H1 (cell line): ENCODE data around the gene PHC2. TPM values are rescaled to one million over a fixed set of nuclear protein-coding genes. Genes with fewer than 3 reads are reported as not detected.

Source experiments
- CTCF ChIA-PET: fragments of 300-600 bp; sonication (Branson Sonifier 250); formaldehyde crosslinking; loops from one replicate; lab custom pipeline; 2021; ENCODE audit not compliant: partially characterized antibody; lab: Charles Lee
- POLR2A ChIA-PET: fragments of 300-600 bp; sonication (Branson Sonifier 250); formaldehyde crosslinking; loops from one replicate; lab custom pipeline; 2021; ENCODE audit warnings: inconsistent platforms; ENCODE audit not compliant: partially characterized antibody; lab: Charles Lee
- DNase-seq, 2 experiments: peaks; one replicate each; pipeline versions ENCODE4 v3.0.0 to v3.0.0-alpha.2; 2010 to 2022; ENCODE audit warnings: low spot score in 2 of 2, low read depth in 1 of 2, mixed read lengths in 1 of 2
- FAIRE-seq: peaks from 2 replicates; lab custom pipeline; 2011; peaks lifted over from hg19 to GRCh38; lab: Jason Lieb, UNC
- H2AFZ ChIP-seq: 2 replicates; pipeline ENCODE4 v1.8.1; 2012; ENCODE audit warnings: low read length, inconsistent platforms
- H2AK5ac ChIP-seq: 2 replicates; pipeline ENCODE4 v1.6.1; 2013; ENCODE audit warnings: low read depth, low read length
- H2BK120ac ChIP-seq: replicated peaks from 2 replicates; pipeline ENCODE3; 2013; ENCODE audit warnings: low read depth, low read length, inconsistent platforms
- H2BK12ac ChIP-seq: 2 replicates; pipeline ENCODE4 v1.6.1; 2013; ENCODE audit warnings: low read depth, low read length
- H2BK15ac ChIP-seq: 2 replicates; pipeline ENCODE4 v1.6.1; 2013; ENCODE audit warnings: low read length
- H2BK20ac ChIP-seq: 2 replicates; pipeline ENCODE4 v1.6.1; 2013; ENCODE audit warnings: low read length
- H2BK5ac ChIP-seq: 2 replicates; pipeline ENCODE4 v1.6.1; 2013; ENCODE audit warnings: low read depth, low read length
- H3K14ac ChIP-seq: 2 replicates; pipeline ENCODE4 v1.6.1; 2013; ENCODE audit warnings: inconsistent platforms; ENCODE audit not compliant: insufficient read length
- H3K18ac ChIP-seq: 2 replicates; pipeline ENCODE4 v1.6.1; 2013; ENCODE audit warnings: low read length; ENCODE audit errors: extremely low read depth
- H3K23ac ChIP-seq: 2 replicates; pipeline ENCODE4 v1.6.1; 2013; ENCODE audit warnings: inconsistent platforms; ENCODE audit not compliant: insufficient read length
- H3K23me2 ChIP-seq: 2 replicates; pipeline ENCODE4 v1.6.1; 2013; ENCODE audit warnings: low read depth, low read length
- H3K27ac ChIP-seq: 2 replicates; pipeline ENCODE4 v1.6.1; 2011; ENCODE audit warnings: low read depth, low read length, inconsistent platforms
- H3K27me3 ChIP-seq, 4 experiments: replicated peaks in 1 of 4; 1 replicate in 1 of 4; 2 replicates in 3 of 4; pipeline versions ENCODE4 v1.6.1 to v1.8.1; 2011 to 2013; ENCODE audit warnings: low read length in 3 of 4, mild to moderate bottlenecking in 3 of 4, inconsistent platforms in 2 of 4, mixed read lengths in 2 of 4, moderate library complexity in 1 of 4; ENCODE audit not compliant: control insufficient read depth in 3 of 4, insufficient read depth in 3 of 4; ENCODE audit errors: extremely low read depth in 1 of 4
- H3K36me3 ChIP-seq, 4 experiments: 2 replicates each; pipeline versions ENCODE4 v1.6.1 to v1.8.1; 2011 to 2013; ENCODE audit warnings: mild to moderate bottlenecking in 4 of 4, low read length in 3 of 4, moderate library complexity in 2 of 4, control low read depth in 1 of 4, inconsistent platforms in 1 of 4; ENCODE audit not compliant: insufficient read depth in 4 of 4, control insufficient read depth in 2 of 4
- H3K4ac ChIP-seq: replicated peaks from 2 replicates; pipeline ENCODE3; 2013; ENCODE audit warnings: low read length, low read depth, mixed read lengths, inconsistent platforms; ENCODE audit not compliant: insufficient read length
- H3K4me1 ChIP-seq, 4 experiments: replicated peaks in 1 of 4; 1 replicate in 1 of 4; 2 replicates in 3 of 4; pipeline versions ENCODE4 v1.6.1 to v1.8.1; 2011 to 2013; ENCODE audit warnings: low read length in 3 of 4, inconsistent platforms in 2 of 4, mixed read lengths in 1 of 4; ENCODE audit not compliant: insufficient read depth in 4 of 4, control insufficient read depth in 3 of 4
- H3K4me2 ChIP-seq, 2 experiments: 2 replicates each; pipeline versions ENCODE4 v1.6.1 to v1.8.1; 2011 to 2013; ENCODE audit warnings: low read depth in 2 of 2, low read length in 2 of 2, control low read depth in 1 of 2, inconsistent platforms in 1 of 2, mild to moderate bottlenecking in 1 of 2; ENCODE audit not compliant: insufficient read depth in 1 of 2
- H3K4me3 ChIP-seq, 4 experiments: fragments of 200-600, 300-600 bp in 1 of 4; sonication (generic), shearing (Covaris generic), sonication (Bioruptor Twin) in 1 of 4; 2 replicates each; pipeline versions ENCODE4 v1.5.1 to v1.8.1; 2011 to 2016; ENCODE audit warnings: low read length in 4 of 4, low read depth in 3 of 4, control low read depth in 2 of 4, inconsistent platforms in 2 of 4, mild to moderate bottlenecking in 2 of 4, mixed read lengths in 1 of 4, moderate library complexity in 1 of 4; ENCODE audit not compliant: insufficient read depth in 2 of 4; ENCODE audit errors: extremely low read depth in 1 of 4
- H3K56ac ChIP-seq: replicated peaks from 2 replicates; pipeline ENCODE3; 2013; ENCODE audit warnings: low read depth, mild to moderate bottlenecking, mixed read lengths, low read length, inconsistent platforms; ENCODE audit not compliant: insufficient read length
- H3K79me1 ChIP-seq: 2 replicates; pipeline ENCODE4 v1.6.1; 2013; ENCODE audit warnings: low read depth, low read length, control low read depth
- H3K79me2 ChIP-seq, 2 experiments: 2 replicates each; pipeline versions ENCODE4 v1.6.1 to v1.8.1; 2012 to 2013; ENCODE audit warnings: low read length in 2 of 2, mild to moderate bottlenecking in 2 of 2, inconsistent platforms in 1 of 2; ENCODE audit not compliant: insufficient read depth in 2 of 2, control insufficient read depth in 1 of 2
- H3K9ac ChIP-seq, 4 experiments: replicated peaks in 1 of 4; 1 replicate in 1 of 4; 2 replicates in 3 of 4; pipeline versions ENCODE4 v1.6.1 to v1.8.1; 2011 to 2013; ENCODE audit warnings: low read depth in 3 of 4, low read length in 3 of 4, control low read depth in 2 of 4, mild to moderate bottlenecking in 2 of 4, moderate library complexity in 2 of 4, inconsistent platforms in 1 of 4; ENCODE audit errors: extremely low read depth in 1 of 4
- H3K9me3 ChIP-seq, 2 experiments: 2 replicates each; pipeline versions ENCODE4 v1.6.1 to v1.8.1; 2012 to 2013; ENCODE audit warnings: mild to moderate bottlenecking in 2 of 2, moderate library complexity in 2 of 2, control low read depth in 1 of 2, inconsistent platforms in 1 of 2, low read depth in 1 of 2, low read length in 1 of 2, mixed read lengths in 1 of 2; ENCODE audit not compliant: insufficient read depth in 2 of 2
- H4K20me1 ChIP-seq, 2 experiments: replicated peaks in 1 of 2; 2 replicates each; pipeline versions ENCODE3 to v1.8.1; 2011 to 2013; ENCODE audit warnings: inconsistent platforms in 2 of 2, low read length in 2 of 2, mild to moderate bottlenecking in 1 of 2; ENCODE audit not compliant: insufficient read depth in 2 of 2, control insufficient read depth in 1 of 2
- H4K5ac ChIP-seq: 2 replicates; pipeline ENCODE4 v1.6.1; 2013; ENCODE audit warnings: low read length, low read depth, mixed read lengths, inconsistent platforms; ENCODE audit not compliant: insufficient read length
- H4K8ac ChIP-seq: 2 replicates; pipeline ENCODE4 v1.8.0; 2013; ENCODE audit warnings: mild to moderate bottlenecking, moderate library complexity, low read length, inconsistent platforms; ENCODE audit not compliant: insufficient read depth; ENCODE audit errors: extremely low read depth
- H4K91ac ChIP-seq: replicated peaks from 2 replicates; pipeline ENCODE3; 2013; ENCODE audit warnings: low read length, mixed read lengths, inconsistent platforms; ENCODE audit not compliant: insufficient read length
- CBX5 ChIP-seq: fragments of 300-800, 300-1000 bp; sonication (generic); IDR thresholded peaks from 2 replicates; pipeline ENCODE4 v1.7.1; 2016; ENCODE audit warnings: antibody characterized with exemption, low read length, low read depth
- E2F6 ChIP-seq: IDR thresholded peaks from 2 replicates; pipeline ENCODE4 v1.6.1; 2012; ENCODE audit warnings: inconsistent platforms
- EGR1 ChIP-seq: IDR thresholded peaks from 2 replicates; pipeline ENCODE4 v1.6.1; 2011; ENCODE audit warnings: low read depth, low read length, borderline replicate concordance
- HDAC6 ChIP-seq: IDR thresholded peaks from one replicate; pipeline ENCODE4 v1.7.1; 2012; ENCODE audit warnings: low read depth, mild to moderate bottlenecking, inconsistent platforms, low read length, moderate library complexity
- KDM1A ChIP-seq: fragments of 200-600, 300-600 bp; sonication (generic); IDR thresholded peaks from 2 replicates; pipeline ENCODE4 v1.7.1; 2016; ENCODE audit warnings: mild to moderate bottlenecking, low read length, borderline replicate concordance
- NRF1 ChIP-seq: IDR thresholded peaks from 2 replicates; pipeline ENCODE4 v1.6.1; 2011; ENCODE audit warnings: mild to moderate bottlenecking, low read depth, low read length, improper control_type of control experiment
- POLR2AphosphoS5 ChIP-seq: IDR thresholded peaks from 2 replicates; pipeline ENCODE4 v1.6.1; 2011; ENCODE audit warnings: low read depth, low read length
- RAD21 ChIP-seq, 2 experiments: IDR thresholded peaks in 1 of 2; conservative IDR thresholded peaks in 1 of 2; 2 replicates each; pipeline ENCODE4 v1.6.1; 2011; ENCODE audit warnings: low read depth in 2 of 2, low read length in 2 of 2, improper control_type of control experiment in 1 of 2, inconsistent platforms in 1 of 2, mild to moderate bottlenecking in 1 of 2, moderate library complexity in 1 of 2
- SP1 ChIP-seq: IDR thresholded peaks from 2 replicates; pipeline ENCODE4 v1.6.1; 2011; ENCODE audit warnings: low read depth, low read length
- TAF1 ChIP-seq: IDR thresholded peaks from 2 replicates; pipeline ENCODE4 v1.6.1; 2011; ENCODE audit warnings: mild to moderate bottlenecking, low read depth, low read length
- TAF7 ChIP-seq: optimal IDR thresholded peaks from 2 replicates; pipeline ENCODE3; 2011; ENCODE audit warnings: low read depth, mild to moderate bottlenecking, inconsistent platforms, low read length, moderate library complexity, borderline replicate concordance
- WGBS, 2 experiments: shearing (Covaris generic) in 1 of 2; methylation state at CpG; one replicate each; pipeline versions ENCODE4 v1.1.6 to v1.1.7; 2013 to 2015; ENCODE audit warnings: low lambda C conversion rate in 2 of 2, mixed read lengths in 2 of 2, inconsistent platforms in 1 of 2, low coverage in 1 of 2, missing lambda C conversion rate in 1 of 2; ENCODE audit not compliant: insufficient replicate concordance in 2 of 2, insufficient coverage in 1 of 2, insufficient read length in 1 of 2; ENCODE audit errors: extremely low coverage in 1 of 2, missing lambda C conversion rate in 1 of 2; 5-methylcytosine and 5-hydroxymethylcytosine counted together
- polyA plus RNA-seq, 7 experiments: library from polyadenylated mRNA; depleted of rRNA in 3 of 7; stranded (reverse) in 5 of 7; unstranded in 2 of 7; fragments of >200 nt in 5 of 7; fragments of 200-250 nt in 2 of 7; gene quantifications; 1 replicate in 5 of 7; 2 replicates in 1 of 7; 4 replicates in 1 of 7; pipeline versions ENCODE4 v1.2.1 to v1.2.3, GENCODE V29; 2011 to 2013; ENCODE audit warnings: missing spikeins in 2 of 7, mixed read lengths in 2 of 7
- total RNA-seq: library from RNA; stranded (reverse); fragmentation: NEBNext Ultra II Directional; extraction: Animal tissue kit (Norgen Biotek cat#: 25700); gene quantifications from 2 replicates; pipeline ENCODE4 v1.2.1, GENCODE V29; 2021

PHC2 gene
- total and polyA plus RNA-seq, 2 of the 8 experiments (the other 6 are each of a cell fraction or from before 2014, with no cell fraction given) = 5.6 to 14.2 TPM

GRCh38 chr1:33418811-33419210 is 12.1 kb downstream of the PHC2 start:
- POLR2A ChIA-PET = no interaction called here
- no peak overlapping the region for H4K5ac ChIP-seq
- H2BK15ac ChIP-seq = no peak overlapping the region
- DNase-seq = no peak
- H2BK120ac ChIP-seq = no peak overlapping the region
- H3K18ac ChIP-seq = no peak overlapping the region
- no peaks in the 10 kb centered on the region for H3K79me1 ChIP-seq
- no peaks in the 10 kb centered on the region for H3K23me2 ChIP-seq
- no peak overlapping the region for H4K8ac ChIP-seq
- H4K20me1 ChIP-seq = no peaks in the 10 kb centered on the region
- peaks cover 0 to 3% (median 0%) of the 10 kb centered on the region in 4 experiments; a peak in 1 of 7 replicates for H3K4me1 ChIP-seq
- no peak overlapping the region for H3K4me2 ChIP-seq
- WGBS, 2 experiments = 90% methylated on average over 1 of the region's 1 CpG; no CpG with 5 or more reads in 1 of the 2 experiments
- H3K27me3 ChIP-seq = no peaks in the 10 kb centered on the region
- no peak overlapping the region for H3K9ac ChIP-seq
- H4K91ac ChIP-seq = no peak overlapping the region
- H2BK5ac ChIP-seq = no peak overlapping the region
- CTCF ChIA-PET = interaction anchor here (1.1 kb wide), 1 partner anchor 123 kb away, joined by 3 read pairs; no protein-coding TSS in a partner anchor
- no peak for FAIRE-seq
- no peak overlapping the region for H3K4me3 ChIP-seq
- no peak overlapping the region for H3K56ac ChIP-seq
- H2AFZ ChIP-seq = no peak overlapping the region
- no peak overlapping the region for H2BK12ac ChIP-seq
- no peak overlapping the region for H3K4ac ChIP-seq
- no peak overlapping the region for H2AK5ac ChIP-seq
- H3K14ac ChIP-seq = no peak overlapping the region
- no peak overlapping the region for H2BK20ac ChIP-seq
- H3K23ac ChIP-seq = no peak overlapping the region
- H3K27ac ChIP-seq = no peak overlapping the region
- no peaks in the 10 kb centered on the region for H3K79me2 ChIP-seq
- no peaks in the 10 kb centered on the region for H3K36me3 ChIP-seq
- peaks cover 3 to 7% of the 10 kb centered on the region in 2 experiments; a peak in 3 of 4 replicates for H3K9me3 ChIP-seq
- TF ChIP-seq NRF1 = no peak
- TF ChIP-seq KDM1A = no peak
- TF ChIP-seq E2F6 = no peak
- TF ChIP-seq POLR2AphosphoS5 = no peak
- no peak for TF ChIP-seq HDAC6
- TF ChIP-seq CBX5 = no peak
- TF ChIP-seq SP1 = no peak
- TF ChIP-seq RAD21 (IDR thresholded peaks at IDR 0.05 in 1 of 2, conservative IDR thresholded peaks at IDR 0.05 in 1 of 2; ENCODE audit: low read depth in 2 of 2, low read length in 2 of 2) = no peak
- TF ChIP-seq TAF1 = no peak
- TF ChIP-seq EGR1 = no peak
- TF ChIP-seq TAF7 = no peak
